SK-N-SH (cell line): Measurements from ENCODE around the gene GREM2. TPM values are rescaled to one million over a fixed set of nuclear protein-coding genes. Genes with fewer than 3 reads are reported as not detected.
A peak's percentile ranks its signal among the peaks of the same experiment; 100 is the strongest.

Experiments
- CTCF ChIA-PET: fragments of 300-600, 350-600 bp; formaldehyde crosslinking; extraction: SDS; loops from one replicate; lab custom pipeline; 2021; lab: Yijun Ruan, JAX
- POLR2A ChIA-PET: fragments of 350-600 bp; sonication (Branson Sonifier 250); formaldehyde crosslinking; extraction: SDS; loops from one replicate; lab custom pipeline; 2020; ENCODE audit warnings: antibody characterized with exemption, inconsistent platforms; lab: Yijun Ruan, JAX
- DNase-seq: peaks from one replicate; pipeline ENCODE4 v3.0.0; 2012
- H2AFZ ChIP-seq: fragments of 200-600 bp; sonication (generic); 2 replicates; pipeline ENCODE4 v1.8.1; 2016; ENCODE audit warnings: antibody characterized with exemption, mild to moderate bottlenecking, low read depth
- H3F3A ChIP-seq: fragments of 200-600 bp; sonication (generic); replicated peaks from 2 replicates; pipeline ENCODE3; 2016; ENCODE audit warnings: antibody characterized with exemption, mild to moderate bottlenecking; ENCODE audit not compliant: insufficient read depth
- H3K27ac ChIP-seq, 2 experiments: fragments of 200-500 bp in 1 of 2; fragments of 200-600 bp in 1 of 2; sonication (Bioruptor generic) in 1 of 2; sonication (generic), shearing (Covaris generic) in 1 of 2; 2 replicates each; pipeline versions ENCODE4 v1.5.1 to v1.6.1; 2014 to 2016; ENCODE audit warnings: low read depth in 2 of 2, inconsistent platforms in 1 of 2, low read length in 1 of 2, mild to moderate bottlenecking in 1 of 2, mixed read lengths in 1 of 2
- H3K27me3 ChIP-seq: fragments of 200-600 bp; sonication (generic), shearing (Covaris generic); 2 replicates; pipeline ENCODE4 v1.6.1; 2016; ENCODE audit warnings: mixed run types; ENCODE audit not compliant: insufficient read depth
- H3K36me3 ChIP-seq, 2 experiments: fragments of 200-500 bp in 1 of 2; fragments of 200-600 bp in 1 of 2; sonication (Bioruptor generic) in 1 of 2; sonication (generic) in 1 of 2; replicated peaks in 1 of 2; 2 replicates each; pipeline versions ENCODE3 to v1.5.1; 2014 to 2016; ENCODE audit warnings: low read length in 1 of 2, mild to moderate bottlenecking in 1 of 2; ENCODE audit not compliant: insufficient read depth in 2 of 2, control insufficient read depth in 1 of 2
- H3K4me1 ChIP-seq, 2 experiments: fragments of 200-500 bp in 1 of 2; fragments of 200-600 bp in 1 of 2; sonication (Bioruptor generic) in 1 of 2; sonication (generic), shearing (Covaris generic) in 1 of 2; 2 replicates each; pipeline versions ENCODE4 v1.5.1 to v1.6.1; 2014 to 2016; ENCODE audit warnings: low read depth in 1 of 2, low read length in 1 of 2, mixed run types in 1 of 2; ENCODE audit not compliant: insufficient read depth in 2 of 2, control insufficient read depth in 1 of 2
- H3K4me2 ChIP-seq: fragments of 200-600 bp; sonication (generic), shearing (Covaris generic); 2 replicates; pipeline ENCODE4 v1.6.1; 2017; ENCODE audit warnings: mixed run types
- H3K4me3 ChIP-seq, 2 experiments: fragments of 200-500 bp in 1 of 2; fragments of 200-600 bp in 1 of 2; sonication (Bioruptor generic) in 1 of 2; sonication (generic), shearing (Covaris generic) in 1 of 2; 2 replicates each; pipeline versions ENCODE4 v1.5.1 to v1.8.1; 2014 to 2016; ENCODE audit warnings: low read depth in 2 of 2, inconsistent platforms in 1 of 2, low read length in 1 of 2, mild to moderate bottlenecking in 1 of 2, mixed read lengths in 1 of 2, moderate library complexity in 1 of 2
- H3K79me2 ChIP-seq: fragments of 200-600 bp; sonication (generic); 2 replicates; pipeline ENCODE4 v1.8.1; 2017; ENCODE audit warnings: mild to moderate bottlenecking; ENCODE audit not compliant: insufficient read depth
- H3K9ac ChIP-seq: fragments of 200-600 bp; sonication (generic); 2 replicates; pipeline ENCODE4 v1.6.1; 2017; ENCODE audit warnings: mixed run types
- H3K9me2 ChIP-seq: fragments of 200-600 bp; sonication (generic); 2 replicates; pipeline ENCODE4 v1.6.1; 2017; ENCODE audit warnings: mixed run types
- H3K9me3 ChIP-seq: fragments of 200-600 bp; sonication (generic); 2 replicates; pipeline ENCODE4 v1.6.1; 2017; ENCODE audit warnings: mixed run types, mild to moderate bottlenecking, moderate library complexity
- H4K20me1 ChIP-seq: fragments of 200-600 bp; sonication (generic); 2 replicates; pipeline ENCODE4 v1.6.1; 2017; ENCODE audit warnings: mild to moderate bottlenecking, mixed run types; ENCODE audit not compliant: insufficient read depth
- EP300 ChIP-seq, 2 experiments: IDR thresholded peaks; 2 replicates each; pipeline versions ENCODE4 v1.4.0 to v1.6.1; 2012; ENCODE audit warnings: borderline replicate concordance in 1 of 2, low read depth in 1 of 2, low read length in 1 of 2
- SIN3A ChIP-seq: IDR thresholded peaks from 2 replicates; pipeline ENCODE4 v1.6.1; 2012; ENCODE audit warnings: low read depth, mild to moderate bottlenecking, low read length, moderate library complexity, borderline replicate concordance
- TAF1 ChIP-seq: IDR thresholded peaks from 2 replicates; pipeline ENCODE4 v1.6.1; 2012; ENCODE audit warnings: low read depth, mild to moderate bottlenecking, low read length, moderate library complexity, borderline replicate concordance
- YY1 ChIP-seq: IDR thresholded peaks from 2 replicates; pipeline ENCODE4 v1.4.0; 2012; ENCODE audit warnings: low read depth, mild to moderate bottlenecking
- WGBS: methylation state at CpG from one replicate; pipeline ENCODE4 v1.1.6; 2017; ENCODE audit warnings: low lambda C conversion rate; 5-methylcytosine and 5-hydroxymethylcytosine counted together
- polyA plus RNA-seq, 3 experiments: library from polyadenylated mRNA; depleted of rRNA; stranded (reverse); fragments of >200 nt; gene quantifications; 2 replicates each; pipeline ENCODE4 v1.2.3, GENCODE V29; 2012
- TF ChIP-seq, protein P1 (sequence below): fragments of 150-350 bp; IDR thresholded peaks from 2 replicates; pipeline ENCODE4 v1.6.1; 2017; ENCODE audit warnings: antibody characterized with exemption, low read length, low read depth, borderline replicate concordance
- TF ChIP-seq, protein P2 (sequence below): IDR thresholded peaks from 2 replicates; pipeline ENCODE4 v1.6.1; 2012; ENCODE audit warnings: mild to moderate bottlenecking, low read depth, low read length, moderate library complexity

GREM2 gene
- polyA plus RNA-seq, 1 of the 3 experiments (the other 2 are of a cell fraction) = 0.94 TPM

DNA sequence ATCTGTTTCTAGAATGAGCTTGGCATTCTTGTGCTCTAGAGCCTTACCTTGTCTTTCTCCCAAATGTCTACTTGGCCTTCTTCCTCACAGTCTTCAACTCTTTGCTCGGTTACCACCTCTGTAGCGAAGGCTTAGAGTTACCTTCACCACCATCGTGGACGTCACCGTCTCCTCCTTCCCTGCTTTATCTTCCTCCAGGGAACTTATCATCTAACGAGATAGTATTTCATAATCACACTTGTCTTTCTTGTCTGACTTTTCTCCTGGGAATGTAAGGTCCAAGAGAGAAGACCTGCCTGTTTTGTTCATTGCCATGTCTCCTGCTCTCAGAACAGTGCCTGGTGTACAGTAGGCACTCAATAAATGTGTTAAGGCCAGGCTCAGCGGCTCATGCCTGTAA is 115.6 kb downstream of the GREM2 start:
- POLR2A ChIA-PET = no interaction called here

DNA sequence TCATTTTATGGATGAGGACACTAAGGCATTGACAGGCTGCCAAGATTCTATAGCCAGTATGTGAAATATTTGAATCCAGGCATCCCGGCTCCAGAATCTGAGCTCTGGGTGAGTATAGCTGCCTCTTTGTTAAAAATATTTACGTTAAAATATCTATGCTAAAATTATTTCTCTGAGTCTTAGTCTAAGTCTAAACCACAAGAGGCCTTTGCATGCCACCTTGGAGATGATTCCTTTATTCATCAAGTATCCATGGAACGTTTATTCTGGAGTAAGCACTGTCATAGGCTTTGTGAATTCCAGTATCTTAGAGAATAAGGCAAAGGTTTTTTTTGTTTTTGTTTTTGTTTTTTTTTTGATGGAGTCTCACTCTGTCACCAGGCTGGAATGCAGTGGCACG is 116.4 kb downstream of the GREM2 start:
- POLR2A ChIA-PET = no interaction called here

More for the DNA sequence above, 115.6 kb downstream of the GREM2 start:
- peaks cover 13 to 21% of the 10 kb centered on the region in 2 experiments; a peak in 3 of 4 replicates for H3K4me1 ChIP-seq
- no peaks in the 10 kb centered on the region for H3K9me3 ChIP-seq
- no peak overlapping the region for H3K9ac ChIP-seq
- CTCF ChIA-PET = no interaction called here
- DNase-seq = no peak
- 98% methylated on average over 7 of the region's 7 CpGs for WGBS
- no peaks in the 10 kb centered on the region for H3K79me2 ChIP-seq
- no peak overlapping the region for H2AFZ ChIP-seq
- no peak overlapping the region for H3K4me2 ChIP-seq
- no peaks in the 10 kb centered on the region for H4K20me1 ChIP-seq
- no peak overlapping the region for H3K27ac ChIP-seq
- no peak overlapping the region for H3K4me3 ChIP-seq
- TF ChIP-seq, protein P1, sequence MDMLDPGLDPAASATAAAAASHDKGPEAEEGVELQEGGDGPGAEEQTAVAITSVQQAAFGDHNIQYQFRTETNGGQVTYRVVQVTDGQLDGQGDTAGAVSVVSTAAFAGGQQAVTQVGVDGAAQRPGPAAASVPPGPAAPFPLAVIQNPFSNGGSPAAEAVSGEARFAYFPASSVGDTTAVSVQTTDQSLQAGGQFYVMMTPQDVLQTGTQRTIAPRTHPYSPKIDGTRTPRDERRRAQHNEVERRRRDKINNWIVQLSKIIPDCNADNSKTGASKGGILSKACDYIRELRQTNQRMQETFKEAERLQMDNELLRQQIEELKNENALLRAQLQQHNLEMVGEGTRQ = no peak
- TF ChIP-seq, protein P2, sequence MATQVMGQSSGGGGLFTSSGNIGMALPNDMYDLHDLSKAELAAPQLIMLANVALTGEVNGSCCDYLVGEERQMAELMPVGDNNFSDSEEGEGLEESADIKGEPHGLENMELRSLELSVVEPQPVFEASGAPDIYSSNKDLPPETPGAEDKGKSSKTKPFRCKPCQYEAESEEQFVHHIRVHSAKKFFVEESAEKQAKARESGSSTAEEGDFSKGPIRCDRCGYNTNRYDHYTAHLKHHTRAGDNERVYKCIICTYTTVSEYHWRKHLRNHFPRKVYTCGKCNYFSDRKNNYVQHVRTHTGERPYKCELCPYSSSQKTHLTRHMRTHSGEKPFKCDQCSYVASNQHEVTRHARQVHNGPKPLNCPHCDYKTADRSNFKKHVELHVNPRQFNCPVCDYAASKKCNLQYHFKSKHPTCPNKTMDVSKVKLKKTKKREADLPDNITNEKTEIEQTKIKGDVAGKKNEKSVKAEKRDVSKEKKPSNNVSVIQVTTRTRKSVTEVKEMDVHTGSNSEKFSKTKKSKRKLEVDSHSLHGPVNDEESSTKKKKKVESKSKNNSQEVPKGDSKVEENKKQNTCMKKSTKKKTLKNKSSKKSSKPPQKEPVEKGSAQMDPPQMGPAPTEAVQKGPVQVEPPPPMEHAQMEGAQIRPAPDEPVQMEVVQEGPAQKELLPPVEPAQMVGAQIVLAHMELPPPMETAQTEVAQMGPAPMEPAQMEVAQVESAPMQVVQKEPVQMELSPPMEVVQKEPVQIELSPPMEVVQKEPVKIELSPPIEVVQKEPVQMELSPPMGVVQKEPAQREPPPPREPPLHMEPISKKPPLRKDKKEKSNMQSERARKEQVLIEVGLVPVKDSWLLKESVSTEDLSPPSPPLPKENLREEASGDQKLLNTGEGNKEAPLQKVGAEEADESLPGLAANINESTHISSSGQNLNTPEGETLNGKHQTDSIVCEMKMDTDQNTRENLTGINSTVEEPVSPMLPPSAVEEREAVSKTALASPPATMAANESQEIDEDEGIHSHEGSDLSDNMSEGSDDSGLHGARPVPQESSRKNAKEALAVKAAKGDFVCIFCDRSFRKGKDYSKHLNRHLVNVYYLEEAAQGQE = no peak
- TF ChIP-seq, all 33 proteins: peak for 0
- Histone ChIP-seq H3K27me3 (no peaks in the 10 kb centered on the region), H3K9me2 (no peaks in the 10 kb centered on the region), H3F3A (no peaks in the 10 kb centered on the region), H3K36me3 (no peaks in the 10 kb centered on the region)

More for the DNA sequence above, 116.4 kb downstream of the GREM2 start:
- Histone ChIP-seq H3K9me3 (no peaks in the 10 kb centered on the region), H2AFZ (0 out of 2 replicates have a peak overlapping the region, but pooled peaks have one; percentile 22), H3K79me2 (no peaks in the 10 kb centered on the region), H3K27me3 (no peaks in the 10 kb centered on the region), H3K27ac (no peak overlapping the region), H3K36me3 (no peaks in the 10 kb centered on the region), H3K4me1 (peaks cover 9 to 21% of the 10 kb centered on the region in 2 experiments; a peak in 3 of 4 replicates), H3K4me2 (no peak overlapping the region), H3K4me3 (no peak overlapping the region), H3K9ac (no peak overlapping the region), H4K20me1 (no peaks in the 10 kb centered on the region), H3F3A (no peaks in the 10 kb centered on the region), H3K9me2 (no peaks in the 10 kb centered on the region)
- CTCF ChIA-PET = no interaction called here
- WGBS = 85% methylated on average over 4 of the region's 4 CpGs
- TF ChIP-seq SIN3A (no peak), YY1 (no peak), TAF1 (no peak), EP300 (IDR thresholded peaks at IDR 0.05; ENCODE audit: borderline replicate concordance in 1 of 2, low read depth in 1 of 2, low read length in 1 of 2) (no peak)
- no peak for DNase-seq
